GM23338 (cell line): ENCODE measurements around the gene TAF10. TPM values are rescaled to one million over a fixed set of nuclear protein-coding genes. Genes with fewer than 3 reads are reported as not detected.

ENCODE experiments used
- ATAC-seq: fragments of 200-7000 bp; cut with Tn5 transposase; 3 replicates; pipeline ENCODE4 v1.9.1; 2020
- DNase-seq: peaks from one replicate; pipeline ENCODE4 v3.0.0-alpha.2; 2015; ENCODE audit warnings: low spot score
- H2AFZ ChIP-seq: fragments of 200-600 bp; sonication (generic); 2 replicates; pipeline ENCODE4 v1.8.0; 2016; ENCODE audit warnings: antibody characterized with exemption, mild to moderate bottlenecking, moderate library complexity
- H3F3A ChIP-seq: fragments of 200-600 bp; sonication (generic); replicated peaks from 2 replicates; pipeline ENCODE4 v1.8.0; 2017; ENCODE audit warnings: antibody characterized with exemption, mixed run types, low read depth
- H3K27ac ChIP-seq: fragments of 200-600 bp; sonication (generic); 2 replicates; pipeline ENCODE4 v1.6.1; 2016; ENCODE audit warnings: low read depth
- H3K27me3 ChIP-seq: fragments of 200-600 bp; sonication (generic); 2 replicates; pipeline ENCODE4 v1.8.0; 2016; ENCODE audit warnings: mild to moderate bottlenecking, mixed run types, moderate library complexity; ENCODE audit not compliant: insufficient read depth
- H3K36me3 ChIP-seq: fragments of 200-600 bp; sonication (generic); 2 replicates; pipeline ENCODE4 v1.8.0; 2016; ENCODE audit warnings: mild to moderate bottlenecking; ENCODE audit not compliant: insufficient read depth
- H3K4me1 ChIP-seq: fragments of 200-600 bp; sonication (generic); 2 replicates; pipeline ENCODE4 v1.8.0; 2016; ENCODE audit warnings: mild to moderate bottlenecking, moderate library complexity; ENCODE audit not compliant: insufficient read depth
- H3K4me2 ChIP-seq: fragments of 200-600 bp; sonication (generic); 2 replicates; pipeline ENCODE4 v1.7.1; 2017; ENCODE audit warnings: mixed run types
- H3K4me3 ChIP-seq: fragments of 200-600 bp; sonication (generic); 2 replicates; pipeline ENCODE4 v1.6.1; 2016; ENCODE audit warnings: mixed run types
- H3K79me2 ChIP-seq: fragments of 200-600 bp; sonication (generic); replicated peaks from 2 replicates; pipeline ENCODE4 v1.8.0; 2017; ENCODE audit warnings: mild to moderate bottlenecking; ENCODE audit not compliant: insufficient read depth
- H3K9me2 ChIP-seq: fragments of 200-600 bp; sonication (generic); 2 replicates; pipeline ENCODE4 v1.8.0; 2017; ENCODE audit not compliant: insufficient read depth
- H4K20me1 ChIP-seq: fragments of 200-600 bp; sonication (generic); replicated peaks from 2 replicates; pipeline ENCODE4 v1.8.0; 2017; ENCODE audit warnings: mild to moderate bottlenecking; ENCODE audit not compliant: insufficient read depth
- H3K27ac Mint-ChIP-seq: 2 replicates; pipeline ENCODE4 v1.8.0; 2020; ENCODE audit warnings: inconsistent platforms, mild to moderate bottlenecking, moderate library complexity, mixed read lengths
- H3K27me3 Mint-ChIP-seq: 3 replicates; pipeline ENCODE4 v1.8.0; 2022; ENCODE audit warnings: low read depth, mild to moderate bottlenecking, moderate library complexity, mixed read lengths, inconsistent platforms; ENCODE audit not compliant: insufficient read depth, poor library complexity
- H3K36me3 Mint-ChIP-seq: 3 replicates; pipeline ENCODE4 v1.8.0; 2021; ENCODE audit warnings: low read depth, mild to moderate bottlenecking, inconsistent platforms, moderate library complexity, mixed read lengths
- H3K4me1 Mint-ChIP-seq: 3 replicates; pipeline ENCODE4 v1.8.0; 2020; ENCODE audit warnings: mild to moderate bottlenecking, inconsistent platforms, mixed read lengths
- H3K4me3 Mint-ChIP-seq: 3 replicates; pipeline ENCODE4 v1.8.0; 2021; ENCODE audit warnings: moderate library complexity, mild to moderate bottlenecking, inconsistent platforms, mixed read lengths
- H3K9me3 Mint-ChIP-seq: 3 replicates; pipeline ENCODE4 v1.8.0; 2020; ENCODE audit warnings: moderate library complexity, mild to moderate bottlenecking, inconsistent platforms, mixed read lengths
- CREB1 ChIP-seq: fragments of 250-450 bp; sonication (Bioruptor Pico); IDR thresholded peaks from 2 replicates; pipeline ENCODE4 v1.5.0; 2020; ENCODE audit warnings: low read depth, mild to moderate bottlenecking, moderate library complexity
- EZH2 ChIP-seq: fragments of 200-600 bp; sonication (generic); IDR thresholded peaks from one replicate; pipeline ENCODE4 v1.8.0; 2017; ENCODE audit warnings: antibody characterized with exemption, mild to moderate bottlenecking, low read depth; ENCODE audit not compliant: unreplicated experiment
- NANOG ChIP-seq: IDR thresholded peaks from 2 replicates; pipeline ENCODE4 v1.6.1; 2016; ENCODE audit warnings: antibody characterized with exemption, borderline replicate concordance
- POLR2AphosphoS5 ChIP-seq: IDR thresholded peaks from 2 replicates; pipeline ENCODE4 v1.6.1; 2016; ENCODE audit warnings: antibody characterized with exemption, low read depth
- REST ChIP-seq: IDR thresholded peaks from one replicate; pipeline ENCODE4 v1.6.1; 2018; ENCODE audit warnings: antibody characterized with exemption; ENCODE audit not compliant: unreplicated experiment
- polyA plus RNA-seq: library from polyadenylated mRNA; unstranded; fragments of >200 nt; fragmentation: Nextera tagmentation; extraction: Ambion mirVana; gene quantifications from 2 replicates; pipeline ENCODE4 v1.2.1, GENCODE V29; 2016
- total RNA-seq: library from RNA; depleted of rRNA; stranded (reverse); fragments of >200 nt; shearing (Covaris generic); gene quantifications from 2 replicates; pipeline ENCODE4 v1.2.3, GENCODE V29; 2014
- TF ChIP-seq, protein P1 (sequence below): fragments of 250-450 bp; sonication (Bioruptor Pico); IDR thresholded peaks from 2 replicates; pipeline ENCODE4 v1.5.0; 2020; ENCODE audit warnings: mild to moderate bottlenecking, moderate library complexity

TAF10 gene
- total and polyA plus RNA-seq, 2 experiments from 2014 or later, result 108 to 253 TPM

- no peaks in the 10 kb centered on the region; the same call in none of the 2 replicates for H4K20me1 ChIP-seq
- H3F3A ChIP-seq, result peaks cover 16% of the 10 kb centered on the region
- DNase-seq, result peak; percentile 97
- H3K27me3 Mint-ChIP-seq, result peaks cover 14% of the 10 kb centered on the region
- H3K9me3 Mint-ChIP-seq, result no peaks in the 10 kb centered on the region
- no peaks in the 10 kb centered on the region for H3K9me2 ChIP-seq
- peak overlapping the region; percentile 96 for H3K27ac Mint-ChIP-seq
- peak overlapping the region; percentile 28; the same call in 2 of the 3 replicates for H3K4me3 Mint-ChIP-seq
- H3K27me3 ChIP-seq, result no peaks in the 10 kb centered on the region
- H3K4me3 ChIP-seq, result peak overlapping the region; percentile 14
- ATAC-seq, result peak; percentile 78
- TF ChIP-seq POLR2AphosphoS5 (peak; percentile 54; the same call in 1 of the 2 replicates), EZH2 (no peak)
- peaks cover 25% of the 10 kb centered on the region for H3K4me1 Mint-ChIP-seq
- H3K36me3 Mint-ChIP-seq, result peaks cover 53% of the 10 kb centered on the region
- peaks cover 64% of the 10 kb centered on the region for H3K79me2 ChIP-seq
- H3K4me2 ChIP-seq, result peak overlapping the region; percentile 60
- H3K4me1 ChIP-seq, result peaks cover 27% of the 10 kb centered on the region
- H2AFZ ChIP-seq, result no peak overlapping the region
- H3K36me3 ChIP-seq, result peaks cover 35% of the 10 kb centered on the region
- H3K27ac ChIP-seq, result peak overlapping the region; percentile 78
Measured at GRCh38 chr11:6606471-6607189, 5.4 kb downstream of the TAF10 start.

GRCh38 chr11:6604790-6605189 is 7.2 kb downstream of the TAF10 start:
- Mint-ChIP-seq H3K9me3 (no peaks in the 10 kb centered on the region), H3K4me1 (peaks cover 20% of the 10 kb centered on the region), H3K27ac (no peak overlapping the region), H3K4me3 (no peak overlapping the region), H3K27me3 (peaks cover 3% of the 10 kb centered on the region), H3K36me3 (peaks cover 39% of the 10 kb centered on the region)
- peaks cover 16% of the 10 kb centered on the region for H3F3A ChIP-seq
- TF ChIP-seq, protein P1, sequence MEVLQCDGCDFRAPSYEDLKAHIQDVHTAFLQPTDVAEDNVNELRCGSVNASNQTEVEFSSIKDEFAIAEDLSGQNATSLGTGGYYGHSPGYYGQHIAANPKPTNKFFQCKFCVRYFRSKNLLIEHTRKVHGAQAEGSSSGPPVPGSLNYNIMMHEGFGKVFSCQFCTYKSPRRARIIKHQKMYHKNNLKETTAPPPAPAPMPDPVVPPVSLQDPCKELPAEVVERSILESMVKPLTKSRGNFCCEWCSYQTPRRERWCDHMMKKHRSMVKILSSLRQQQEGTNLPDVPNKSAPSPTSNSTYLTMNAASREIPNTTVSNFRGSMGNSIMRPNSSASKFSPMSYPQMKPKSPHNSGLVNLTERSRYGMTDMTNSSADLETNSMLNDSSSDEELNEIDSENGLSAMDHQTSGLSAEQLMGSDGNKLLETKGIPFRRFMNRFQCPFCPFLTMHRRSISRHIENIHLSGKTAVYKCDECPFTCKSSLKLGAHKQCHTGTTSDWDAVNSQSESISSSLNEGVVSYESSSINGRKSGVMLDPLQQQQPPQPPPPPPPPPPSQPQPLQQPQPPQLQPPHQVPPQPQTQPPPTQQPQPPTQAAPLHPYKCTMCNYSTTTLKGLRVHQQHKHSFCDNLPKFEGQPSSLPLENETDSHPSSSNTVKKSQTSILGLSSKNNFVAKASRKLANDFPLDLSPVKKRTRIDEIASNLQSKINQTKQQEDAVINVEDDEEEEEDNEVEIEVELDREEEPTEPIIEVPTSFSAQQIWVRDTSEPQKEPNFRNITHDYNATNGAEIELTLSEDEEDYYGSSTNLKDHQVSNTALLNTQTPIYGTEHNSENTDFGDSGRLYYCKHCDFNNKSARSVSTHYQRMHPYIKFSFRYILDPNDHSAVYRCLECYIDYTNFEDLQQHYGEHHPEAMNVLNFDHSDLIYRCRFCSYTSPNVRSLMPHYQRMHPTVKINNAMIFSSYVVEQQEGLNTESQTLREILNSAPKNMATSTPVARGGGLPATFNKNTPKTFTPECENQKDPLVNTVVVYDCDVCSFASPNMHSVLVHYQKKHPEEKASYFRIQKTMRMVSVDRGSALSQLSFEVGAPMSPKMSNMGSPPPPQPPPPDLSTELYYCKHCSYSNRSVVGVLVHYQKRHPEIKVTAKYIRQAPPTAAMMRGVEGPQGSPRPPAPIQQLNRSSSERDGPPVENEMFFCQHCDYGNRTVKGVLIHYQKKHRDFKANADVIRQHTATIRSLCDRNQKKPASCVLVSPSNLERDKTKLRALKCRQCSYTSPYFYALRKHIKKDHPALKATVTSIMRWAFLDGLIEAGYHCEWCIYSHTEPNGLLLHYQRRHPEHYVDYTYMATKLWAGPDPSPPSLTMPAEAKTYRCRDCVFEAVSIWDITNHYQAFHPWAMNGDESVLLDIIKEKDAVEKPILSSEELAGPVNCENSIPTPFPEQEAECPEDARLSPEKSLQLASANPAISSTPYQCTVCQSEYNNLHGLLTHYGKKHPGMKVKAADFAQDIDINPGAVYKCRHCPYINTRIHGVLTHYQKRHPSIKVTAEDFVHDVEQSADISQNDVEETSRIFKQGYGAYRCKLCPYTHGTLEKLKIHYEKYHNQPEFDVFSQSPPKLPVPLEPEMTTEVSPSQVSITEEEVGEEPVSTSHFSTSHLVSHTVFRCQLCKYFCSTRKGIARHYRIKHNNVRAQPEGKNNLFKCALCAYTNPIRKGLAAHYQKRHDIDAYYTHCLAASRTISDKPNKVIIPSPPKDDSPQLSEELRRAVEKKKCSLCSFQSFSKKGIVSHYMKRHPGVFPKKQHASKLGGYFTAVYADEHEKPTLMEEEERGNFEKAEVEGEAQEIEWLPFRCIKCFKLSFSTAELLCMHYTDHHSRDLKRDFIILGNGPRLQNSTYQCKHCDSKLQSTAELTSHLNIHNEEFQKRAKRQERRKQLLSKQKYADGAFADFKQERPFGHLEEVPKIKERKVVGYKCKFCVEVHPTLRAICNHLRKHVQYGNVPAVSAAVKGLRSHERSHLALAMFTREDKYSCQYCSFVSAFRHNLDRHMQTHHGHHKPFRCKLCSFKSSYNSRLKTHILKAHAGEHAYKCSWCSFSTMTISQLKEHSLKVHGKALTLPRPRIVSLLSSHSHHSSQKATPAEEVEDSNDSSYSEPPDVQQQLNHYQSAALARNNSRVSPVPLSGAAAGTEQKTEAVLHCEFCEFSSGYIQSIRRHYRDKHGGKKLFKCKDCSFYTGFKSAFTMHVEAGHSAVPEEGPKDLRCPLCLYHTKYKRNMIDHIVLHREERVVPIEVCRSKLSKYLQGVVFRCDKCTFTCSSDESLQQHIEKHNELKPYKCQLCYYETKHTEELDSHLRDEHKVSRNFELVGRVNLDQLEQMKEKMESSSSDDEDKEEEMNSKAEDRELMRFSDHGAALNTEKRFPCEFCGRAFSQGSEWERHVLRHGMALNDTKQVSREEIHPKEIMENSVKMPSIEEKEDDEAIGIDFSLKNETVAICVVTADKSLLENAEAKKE (CRISPR knock-in tag), result no peak
- no peak for TF ChIP-seq CREB1
- TF ChIP-seq NANOG, result no peak
- TF ChIP-seq POLR2AphosphoS5, result no peak
- no peak for TF ChIP-seq REST
- peaks cover 27% of the 10 kb centered on the region; the same call in 1 of the 2 replicates for H3K36me3 ChIP-seq
- H3K27me3 ChIP-seq, result no peaks in the 10 kb centered on the region
- ATAC-seq (no peak), DNase-seq (no peak)
- H4K20me1 ChIP-seq, result no peaks in the 10 kb centered on the region; the same call in 1 of the 2 replicates
- peaks cover 53% of the 10 kb centered on the region for H3K79me2 ChIP-seq
- H3K4me1 ChIP-seq, result peaks cover 23% of the 10 kb centered on the region
- H3K4me2 ChIP-seq, result peak overlapping the region; percentile 90
- no peak overlapping the region for H2AFZ ChIP-seq
- no peaks in the 10 kb centered on the region for H3K9me2 ChIP-seq
- no peak overlapping the region; the same call in 1 of the 2 replicates for H3K27ac ChIP-seq
- peak overlapping the region; percentile 100 for H3K4me3 ChIP-seq
